NCI-H2081 treated with DMSO at 0.1 percent for 48 hours (cell line): Measurements from ENCODE around the gene ACY1.

Experiments used
- DNase-seq: peaks from one replicate; lab custom pipeline; 2025; lab: John Stamatoyannopoulos, UW

ACY1 gene

GRCh38 chr3:52005571-52005986 lies 22.2 kb downstream of the ACY1 start:
- DNase-seq: no peak

GRCh38 chr3:52006017-52006819 lies 22.9 kb downstream of the ACY1 start:
- no peak for DNase-seq

GRCh38 chr3:52006820-52007133 lies 23.4 kb downstream of the ACY1 start:
- no peak for DNase-seq

- DNase-seq: no peak
Measured at GRCh38 chr3:52007291-52007690, 24.0 kb downstream of the ACY1 start.

GRCh38 chr3:52010431-52010830 lies 27.1 kb downstream of the ACY1 start:
- no peak for DNase-seq

- no peak for DNase-seq
Measured at GRCh38 chr3:52012699-52013098, 29.4 kb downstream of the ACY1 start.

GRCh38 chr3:52013802-52014598 lies 30.7 kb downstream of the ACY1 start:
- no peak for DNase-seq

- no peak for DNase-seq
Measured at GRCh38 chr3:52014613-52015012, 31.3 kb downstream of the ACY1 start.

GRCh38 chr3:52015438-52016228 lies 32.3 kb downstream of the ACY1 start:
- DNase-seq: no peak

GRCh38 chr3:52017586-52017985 lies 34.3 kb downstream of the ACY1 start:
- no peak for DNase-seq

- no peak for DNase-seq
Measured at GRCh38 chr3:52018319-52019000, 35.1 kb downstream of the ACY1 start.

GRCh38 chr3:52019352-52020080 lies 36.2 kb downstream of the ACY1 start:
- no peak for DNase-seq

GRCh38 chr3:52020796-52021195 lies 37.5 kb downstream of the ACY1 start:
- DNase-seq: no peak

GRCh38 chr3:52021489-52022268 lies 38.3 kb downstream of the ACY1 start:
- DNase-seq: no peak

GRCh38 chr3:52022323-52023100 lies 39.2 kb downstream of the ACY1 start:
- DNase-seq: no peak

- DNase-seq: no peak
Measured at GRCh38 chr3:52023101-52023770, 39.9 kb downstream of the ACY1 start.

- DNase-seq: no peak
Measured at GRCh38 chr3:52023860-52024764, 40.8 kb downstream of the ACY1 start.
